Endothelial cell (in vitro differentiated cells): ENCODE measurements around the gene GSN. TPM values are rescaled to one million over a fixed set of nuclear protein-coding genes. Genes with fewer than 3 reads are reported as not detected.

Source experiments
- DNase-seq: peaks from one replicate; pipeline ENCODE4 v3.0.0; 2021; ENCODE audit warnings: low spot score
- H3K27ac Mint-ChIP-seq: one replicate; pipeline ENCODE4 v1.8.0; 2021; ENCODE audit warnings: mixed read lengths, inconsistent platforms; ENCODE audit not compliant: unreplicated experiment
- H3K27me3 Mint-ChIP-seq: one replicate; pipeline ENCODE4 v1.8.0; 2021; ENCODE audit warnings: mild to moderate bottlenecking, moderate library complexity, mixed read lengths, inconsistent platforms; ENCODE audit not compliant: unreplicated experiment
- H3K36me3 Mint-ChIP-seq: one replicate; pipeline ENCODE4 v1.8.0; 2021; ENCODE audit warnings: mild to moderate bottlenecking, low read depth, mixed read lengths, inconsistent platforms; ENCODE audit not compliant: unreplicated experiment
- H3K4me1 Mint-ChIP-seq: one replicate; pipeline ENCODE4 v1.8.0; 2021; ENCODE audit warnings: mild to moderate bottlenecking, mixed read lengths, inconsistent platforms; ENCODE audit not compliant: unreplicated experiment
- H3K4me3 Mint-ChIP-seq: one replicate; pipeline ENCODE4 v1.8.0; 2021; ENCODE audit warnings: mild to moderate bottlenecking, mixed read lengths, inconsistent platforms; ENCODE audit not compliant: unreplicated experiment
- H3K9me3 Mint-ChIP-seq: one replicate; pipeline ENCODE4 v1.8.0; 2021; ENCODE audit warnings: mixed read lengths, inconsistent platforms; ENCODE audit not compliant: unreplicated experiment
- CTCF ChIP-seq: fragments of 200-600 bp; sonication (generic); IDR thresholded peaks from one replicate; pipeline ENCODE4 v1.5.0; 2021; ENCODE audit warnings: antibody characterized with exemption; ENCODE audit not compliant: unreplicated experiment
- total RNA-seq: library from RNA; stranded (reverse); fragmentation: NEBNext Ultra II Directional; extraction: Animal tissue kit (Norgen Biotek cat#: 25700); gene quantifications from one replicate; pipeline ENCODE4 v1.2.1, GENCODE V29; 2021; ENCODE audit not compliant: unreplicated experiment

The GSN gene
- total RNA-seq, 1 donor from 2014 or later = 205 TPM

- H3K4me3 Mint-ChIP-seq = no peak overlapping the region
- H3K9me3 Mint-ChIP-seq = no peaks in the 10 kb centered on the region
- H3K27ac Mint-ChIP-seq = no peak overlapping the region
- H3K4me1 Mint-ChIP-seq = peaks cover 13% of the 10 kb centered on the region
- no peaks in the 10 kb centered on the region for H3K27me3 Mint-ChIP-seq
- DNase-seq = no peak
- H3K36me3 Mint-ChIP-seq = no peaks in the 10 kb centered on the region
- no peak for TF ChIP-seq CTCF
Observed at GRCh38 chr9:121350036-121350435, 82.1 kb downstream of the GSN start.

GRCh38 chr9:121350993-121351561, 83.1 kb downstream of the GSN start:
- H3K36me3 Mint-ChIP-seq = no peaks in the 10 kb centered on the region
- H3K27ac Mint-ChIP-seq = no peak overlapping the region
- no peak for DNase-seq
- peaks cover 13% of the 10 kb centered on the region for H3K4me1 Mint-ChIP-seq
- TF ChIP-seq CTCF = no peak
- H3K27me3 Mint-ChIP-seq = no peaks in the 10 kb centered on the region
- H3K9me3 Mint-ChIP-seq = no peaks in the 10 kb centered on the region
- no peak overlapping the region for H3K4me3 Mint-ChIP-seq

GRCh38 chr9:121353241-121354061, 85.5 kb downstream of the GSN start:
- no peak for DNase-seq
- peaks cover 18% of the 10 kb centered on the region for H3K4me1 Mint-ChIP-seq
- no peaks in the 10 kb centered on the region for H3K36me3 Mint-ChIP-seq
- no peaks in the 10 kb centered on the region for H3K9me3 Mint-ChIP-seq
- H3K27me3 Mint-ChIP-seq = no peaks in the 10 kb centered on the region
- H3K4me3 Mint-ChIP-seq = no peak overlapping the region
- peak overlapping the region; percentile 53 for H3K27ac Mint-ChIP-seq
- TF ChIP-seq CTCF = no peak

- no peak for TF ChIP-seq CTCF
- Mint-ChIP-seq H3K27me3 (no peaks in the 10 kb centered on the region), H3K9me3 (no peaks in the 10 kb centered on the region), H3K27ac (peak overlapping the region; percentile 53), H3K4me3 (no peak overlapping the region), H3K4me1 (peaks cover 23% of the 10 kb centered on the region), H3K36me3 (no peaks in the 10 kb centered on the region)
- DNase-seq = no peak
Observed at GRCh38 chr9:121354141-121354540, 86.2 kb downstream of the GSN start.

GRCh38 chr9:121354762-121355161, 86.8 kb downstream of the GSN start:
- no peaks in the 10 kb centered on the region for H3K27me3 Mint-ChIP-seq
- H3K27ac Mint-ChIP-seq = no peak overlapping the region
- no peaks in the 10 kb centered on the region for H3K9me3 Mint-ChIP-seq
- TF ChIP-seq CTCF = no peak
- no peak for DNase-seq
- peaks cover 23% of the 10 kb centered on the region for H3K4me1 Mint-ChIP-seq
- H3K4me3 Mint-ChIP-seq = no peak overlapping the region
- no peaks in the 10 kb centered on the region for H3K36me3 Mint-ChIP-seq
